OCI-LY1 (cell line): ENCODE measurements around the gene GBX1.

ENCODE experiments used
- H2AFZ ChIP-seq: fragments of 200-600 bp; sonication (generic), shearing (Covaris generic); 2 replicates; pipeline ENCODE4 v1.6.0; 2014; ENCODE audit warnings: antibody characterized with exemption, mild to moderate bottlenecking, low read length
- H3F3A ChIP-seq: fragments of 200-600 bp; sonication (generic), shearing (Covaris generic); 2 replicates; pipeline ENCODE4 v1.6.0; 2014; ENCODE audit warnings: mild to moderate bottlenecking, antibody characterized with exemption, low read length, moderate library complexity; ENCODE audit not compliant: insufficient read depth
- H3K27ac ChIP-seq: fragments of 200-600 bp; sonication (generic); 2 replicates; pipeline ENCODE4 v1.5.1; 2014; ENCODE audit warnings: low read length, mixed run types, mild to moderate bottlenecking, low read depth; ENCODE audit not compliant: poor library complexity, severe bottlenecking
- H3K27me3 ChIP-seq: fragments of 200-600 bp; sonication (generic); 2 replicates; pipeline ENCODE4 v1.6.0; 2014; ENCODE audit warnings: antibody characterized with exemption, mild to moderate bottlenecking, low read length, moderate library complexity; ENCODE audit not compliant: insufficient read depth
- H3K36me3 ChIP-seq: fragments of 200-600 bp; sonication (generic); 2 replicates; pipeline ENCODE4 v1.6.1; 2014; ENCODE audit warnings: mild to moderate bottlenecking, antibody characterized with exemption, low read length, moderate library complexity, mixed read lengths; ENCODE audit not compliant: insufficient read depth
- H3K4me1 ChIP-seq: fragments of 200-600 bp; sonication (generic); 2 replicates; pipeline ENCODE4 v1.5.1; 2014; ENCODE audit warnings: mild to moderate bottlenecking, low read length, moderate library complexity; ENCODE audit not compliant: insufficient read depth, severe bottlenecking
- H3K4me2 ChIP-seq: fragments of 200-600 bp; sonication (generic), shearing (Covaris generic); 2 replicates; pipeline ENCODE4 v1.6.1; 2014; ENCODE audit warnings: low read length
- H3K4me3 ChIP-seq: fragments of 200-600 bp; sonication (generic); 2 replicates; pipeline ENCODE4 v1.5.1; 2014; ENCODE audit warnings: low read length, low read depth, mild to moderate bottlenecking, mixed read lengths; ENCODE audit not compliant: poor library complexity, severe bottlenecking
- H3K79me2 ChIP-seq: fragments of 200-600 bp; shearing (Covaris generic); 2 replicates; pipeline ENCODE4 v1.6.1; 2016; ENCODE audit warnings: mixed run types, low read length, mixed read lengths; ENCODE audit not compliant: insufficient read depth
- H3K9ac ChIP-seq: fragments of 200-600 bp; sonication (generic), shearing (Covaris generic); 2 replicates; pipeline ENCODE4 v1.6.1; 2014; ENCODE audit warnings: mild to moderate bottlenecking, low read length, mixed read lengths
- H3K9me2 ChIP-seq: fragments of 200-600 bp; sonication (generic), shearing (Covaris generic); 2 replicates; pipeline ENCODE4 v1.6.1; 2014; ENCODE audit warnings: low read depth, mild to moderate bottlenecking, low read length, mixed read lengths
- H3K9me3 ChIP-seq: fragments of 200-600 bp; shearing (Covaris generic); 2 replicates; pipeline ENCODE4 v1.6.1; 2014; ENCODE audit warnings: low read length, mixed read lengths
- H4K20me1 ChIP-seq: fragments of 200-600 bp; sonication (generic), shearing (Covaris generic); 2 replicates; pipeline ENCODE4 v1.6.0; 2016; ENCODE audit warnings: mild to moderate bottlenecking, low read length; ENCODE audit not compliant: insufficient read depth
- EZH2 ChIP-seq: fragments of 200-600 bp; sonication (generic), shearing (Covaris generic); IDR thresholded peaks from 2 replicates; pipeline ENCODE4 v1.8.0; 2017; ENCODE audit warnings: borderline replicate concordance, mixed run types, mild to moderate bottlenecking, antibody characterized with exemption, low read length, moderate library complexity, mixed read lengths
- TF ChIP-seq, protein P1 (sequence below): fragments of 200-600 bp; sonication (generic), shearing (Covaris generic); IDR thresholded peaks from 2 replicates; pipeline ENCODE4 v1.5.1; 2017; ENCODE audit warnings: mild to moderate bottlenecking, antibody characterized with exemption, low read length, moderate library complexity, mixed read lengths

Gene GBX1

DNA sequence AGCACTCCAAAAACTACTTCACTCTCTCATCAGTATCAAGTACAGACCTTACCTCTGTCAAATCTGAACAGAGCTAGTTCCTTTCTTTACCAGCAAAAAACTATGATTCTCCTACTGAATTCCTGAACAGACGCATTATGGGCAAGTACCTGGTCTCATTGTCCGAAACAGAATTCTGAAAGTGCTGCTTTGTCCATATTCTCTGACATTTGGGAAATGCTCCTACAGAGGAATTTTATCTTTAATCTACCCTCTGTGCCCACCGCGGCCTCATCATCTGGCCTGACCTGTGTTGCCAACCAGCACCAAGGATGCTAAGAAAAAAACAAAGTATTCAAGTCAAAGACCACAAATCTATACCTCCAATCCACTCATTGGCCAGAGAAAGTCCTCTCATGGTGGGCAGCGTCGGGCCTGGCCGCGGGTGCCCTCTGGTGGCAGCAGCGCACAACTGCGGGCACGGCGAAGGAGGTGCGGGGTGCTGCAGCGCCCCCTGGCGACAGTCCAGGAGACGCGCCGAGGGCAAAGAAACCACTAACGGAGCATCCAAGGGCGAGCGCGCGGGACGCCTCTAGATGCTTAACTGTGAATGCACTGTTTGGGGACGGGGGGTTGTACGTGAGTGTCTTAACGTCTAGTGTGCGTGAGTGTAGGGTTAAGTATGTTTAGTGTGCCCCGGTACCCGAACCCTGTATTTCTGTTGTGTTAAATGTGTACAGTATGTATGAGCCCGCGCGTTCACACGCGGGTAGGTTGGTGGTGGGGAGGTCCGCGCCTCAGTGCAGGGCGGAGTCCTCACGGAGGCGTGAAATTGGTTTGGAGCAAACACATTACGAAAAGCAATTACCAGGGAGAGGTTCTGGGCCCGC lies 5.0 kb upstream of the GBX1 start:
- Histone ChIP-seq H3F3A (no peaks in the 10 kb centered on the region), H3K9me3 (no peaks in the 10 kb centered on the region), H4K20me1 (no peaks in the 10 kb centered on the region), H3K4me3 (no peak overlapping the region), H3K79me2 (no peaks in the 10 kb centered on the region), H3K27ac (no peak overlapping the region), H2AFZ (no peak overlapping the region), H3K9ac (no peak overlapping the region), H3K27me3 (peaks cover 9% of the 10 kb centered on the region), H3K4me2 (no peak overlapping the region), H3K4me1 (no peaks in the 10 kb centered on the region), H3K36me3 (no peaks in the 10 kb centered on the region), H3K9me2 (no peaks in the 10 kb centered on the region)
- TF ChIP-seq, protein P1, sequence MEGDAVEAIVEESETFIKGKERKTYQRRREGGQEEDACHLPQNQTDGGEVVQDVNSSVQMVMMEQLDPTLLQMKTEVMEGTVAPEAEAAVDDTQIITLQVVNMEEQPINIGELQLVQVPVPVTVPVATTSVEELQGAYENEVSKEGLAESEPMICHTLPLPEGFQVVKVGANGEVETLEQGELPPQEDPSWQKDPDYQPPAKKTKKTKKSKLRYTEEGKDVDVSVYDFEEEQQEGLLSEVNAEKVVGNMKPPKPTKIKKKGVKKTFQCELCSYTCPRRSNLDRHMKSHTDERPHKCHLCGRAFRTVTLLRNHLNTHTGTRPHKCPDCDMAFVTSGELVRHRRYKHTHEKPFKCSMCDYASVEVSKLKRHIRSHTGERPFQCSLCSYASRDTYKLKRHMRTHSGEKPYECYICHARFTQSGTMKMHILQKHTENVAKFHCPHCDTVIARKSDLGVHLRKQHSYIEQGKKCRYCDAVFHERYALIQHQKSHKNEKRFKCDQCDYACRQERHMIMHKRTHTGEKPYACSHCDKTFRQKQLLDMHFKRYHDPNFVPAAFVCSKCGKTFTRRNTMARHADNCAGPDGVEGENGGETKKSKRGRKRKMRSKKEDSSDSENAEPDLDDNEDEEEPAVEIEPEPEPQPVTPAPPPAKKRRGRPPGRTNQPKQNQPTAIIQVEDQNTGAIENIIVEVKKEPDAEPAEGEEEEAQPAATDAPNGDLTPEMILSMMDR: peak; percentile 100
- TF ChIP-seq EZH2: no peak

DNA sequence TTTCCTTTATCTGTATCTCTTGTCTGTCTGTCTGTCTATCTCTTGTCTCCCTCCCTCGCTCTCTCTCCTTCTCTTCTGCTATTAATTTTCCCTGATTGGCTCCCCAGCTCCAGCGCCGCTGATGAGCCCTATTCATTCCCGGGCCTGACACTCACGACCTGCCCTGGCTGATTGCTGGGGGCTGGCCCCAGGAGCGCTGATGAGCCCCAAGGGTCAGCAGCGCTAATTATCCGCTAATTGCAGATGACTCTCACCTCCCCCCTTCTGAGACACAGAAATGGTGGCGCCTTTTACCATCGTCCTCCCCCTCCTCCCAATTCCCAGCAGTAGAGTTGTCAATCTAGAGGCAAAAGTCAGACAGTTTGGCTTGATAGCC lies 1.3 kb upstream of the GBX1 start:
- no peak overlapping the region for H3K27ac ChIP-seq
- no peak overlapping the region for H3K4me2 ChIP-seq
- no peak overlapping the region for H2AFZ ChIP-seq
- TF ChIP-seq EZH2: no peak
- TF ChIP-seq, protein P1: no peak
- no peaks in the 10 kb centered on the region for H3K79me2 ChIP-seq
- H3K4me1 ChIP-seq: no peaks in the 10 kb centered on the region
- peaks cover 9% of the 10 kb centered on the region for H3K27me3 ChIP-seq
- H3K4me3 ChIP-seq: no peak overlapping the region
- H3K36me3 ChIP-seq: no peaks in the 10 kb centered on the region
- no peaks in the 10 kb centered on the region for H3K9me3 ChIP-seq
- no peaks in the 10 kb centered on the region for H3K9me2 ChIP-seq
- H3F3A ChIP-seq: no peaks in the 10 kb centered on the region
- no peaks in the 10 kb centered on the region for H4K20me1 ChIP-seq
- no peak overlapping the region for H3K9ac ChIP-seq

DNA sequence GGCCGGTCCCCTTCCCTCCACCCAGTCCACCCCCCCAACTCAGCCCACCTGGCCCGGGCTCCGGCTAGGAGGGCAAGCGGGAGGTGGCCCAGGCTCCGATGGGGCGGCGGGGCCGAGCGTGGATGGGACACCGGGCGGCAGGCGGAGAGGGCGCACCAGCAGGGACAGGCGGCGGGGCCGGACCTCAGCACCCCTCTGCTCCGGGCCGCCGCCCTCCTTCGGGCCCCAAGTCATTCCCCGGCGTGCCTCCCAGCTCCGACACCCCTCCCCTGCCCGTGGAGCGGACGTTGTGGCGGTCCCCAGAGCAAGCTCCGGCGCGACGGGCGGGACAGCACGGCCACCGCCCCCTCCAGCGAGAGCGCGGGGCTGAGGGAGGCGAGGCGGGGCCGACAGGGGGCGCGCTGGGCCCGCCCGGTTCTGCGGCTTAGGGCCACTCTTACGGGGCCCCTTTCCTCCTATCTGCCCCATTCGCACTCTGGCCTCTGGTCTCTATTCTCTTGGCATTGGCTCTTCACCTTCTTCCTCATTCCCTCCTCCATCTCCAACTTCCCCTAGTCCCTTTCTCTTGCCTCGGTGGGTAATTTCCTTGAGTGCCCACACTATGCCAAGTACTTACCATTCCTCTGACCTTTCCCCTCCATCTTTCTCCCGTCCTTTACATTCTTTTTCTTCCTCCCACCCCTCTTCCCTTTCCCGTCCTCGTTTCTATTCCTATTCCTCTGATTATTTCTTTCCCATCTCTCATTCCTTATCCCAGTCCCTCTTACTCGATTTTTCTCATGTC lies 701 bp upstream of the GBX1 start:
- Histone ChIP-seq H2AFZ (no peak overlapping the region), H3K79me2 (no peaks in the 10 kb centered on the region), H3K27me3 (peaks cover 9% of the 10 kb centered on the region), H3K9ac (no peak overlapping the region), H3K9me3 (no peaks in the 10 kb centered on the region), H3K36me3 (no peaks in the 10 kb centered on the region), H3K4me2 (peak overlapping the region; percentile 13; the same call in 1 of the 2 replicates), H3F3A (no peaks in the 10 kb centered on the region), H3K27ac (no peak overlapping the region), H4K20me1 (no peaks in the 10 kb centered on the region), H3K9me2 (no peaks in the 10 kb centered on the region), H3K4me1 (no peaks in the 10 kb centered on the region), H3K4me3 (peak overlapping the region; percentile 30)
- TF ChIP-seq, protein P1: peak; percentile 85
- no peak for TF ChIP-seq EZH2
